GM12878 (cell line): ENCODE results near the gene CELSR1. TPM values are rescaled to one million over a fixed set of nuclear protein-coding genes. Genes with fewer than 3 reads are reported as not detected.

Source experiments
- ATAC-seq: fragments of 200-7000 bp; cut with Tn5 transposase; 3 replicates; pipeline ENCODE4 v1.9.1; 2020; ENCODE audit warnings: mild to moderate bottlenecking, moderate library complexity
- BruUV-seq: library from RNA; stranded (reverse); fragments of 400-500 nt; replicated peaks from 2 replicates; lab custom pipeline; 2021; lab: Mats Ljungman, UMichigan
- CTCF ChIA-PET: fragments of 300-600 bp; sonication (Branson Sonifier 250); formaldehyde crosslinking; extraction: SDS; loops from one replicate; lab custom pipeline; 2021; ENCODE audit warnings: inconsistent platforms; lab: Yijun Ruan, JAX
- POLR2A ChIA-PET: fragments of 350-600 bp; formaldehyde crosslinking; extraction: SDS; loops from one replicate; lab custom pipeline; 2021; ENCODE audit warnings: inconsistent platforms; lab: Charles Lee
- RAD21 ChIA-PET: fragments of 300-600 bp; sonication (Branson Sonifier 250); formaldehyde crosslinking; loops from one replicate; lab custom pipeline; 2023; ENCODE audit warnings: antibody characterized with exemption; ENCODE audit not compliant: unreplicated experiment; lab: Charles Lee
- SMC1A ChIA-PET: fragments of 300-600 bp; sonication (Branson Sonifier 250); formaldehyde crosslinking; loops from one replicate; lab custom pipeline; 2023; ENCODE audit not compliant: unreplicated experiment, uncharacterized antibody; lab: Charles Lee
- DNase-seq: peaks from one replicate; pipeline ENCODE4 v3.0.0-alpha.2; 2011; ENCODE audit warnings: low read depth, low spot score
- FAIRE-seq: peaks from 3 replicates; lab custom pipeline; 2011; peaks lifted over from hg19 to GRCh38; lab: Jason Lieb, UNC
- H2AFZ ChIP-seq: 2 replicates; pipeline ENCODE4 v1.6.0; 2011; ENCODE audit warnings: low read depth, low read length, control low read depth; ENCODE audit not compliant: control insufficient read depth
- H3K27ac ChIP-seq: 2 replicates; pipeline ENCODE4 v1.5.1; 2011; ENCODE audit warnings: control low read depth; ENCODE audit not compliant: control insufficient read depth, insufficient read depth
- H3K27me3 ChIP-seq, 2 experiments: replicated peaks in 1 of 2; 2 replicates each; pipeline versions ENCODE4 v1.6.0 to v1.6.1; 2011; ENCODE audit warnings: low read length in 1 of 2; ENCODE audit not compliant: control insufficient read depth in 2 of 2, insufficient read depth in 2 of 2
- H3K36me3 ChIP-seq, 2 experiments: 2 replicates each; pipeline ENCODE4 v1.5.1; 2011; ENCODE audit warnings: low read length in 1 of 2; ENCODE audit not compliant: control insufficient read depth in 2 of 2, insufficient read depth in 2 of 2
- H3K4me1 ChIP-seq: 2 replicates; pipeline ENCODE4 v1.6.1; 2011; ENCODE audit warnings: mild to moderate bottlenecking, low read length, moderate library complexity, mixed read lengths; ENCODE audit not compliant: control insufficient read depth, insufficient read depth
- H3K4me2 ChIP-seq: 2 replicates; pipeline ENCODE4 v1.6.0; 2011; ENCODE audit warnings: control low read depth; ENCODE audit not compliant: control insufficient read depth, insufficient read depth
- H3K4me3 ChIP-seq: fragments of 200-600 bp; sonication (generic); 2 replicates; pipeline ENCODE4 v1.5.1; 2016
- H3K79me2 ChIP-seq: 2 replicates; pipeline ENCODE4 v1.6.0; 2011; ENCODE audit warnings: low read length; ENCODE audit not compliant: control insufficient read depth, insufficient read depth
- H3K9ac ChIP-seq: 2 replicates; pipeline ENCODE4 v1.8.0; 2011; ENCODE audit warnings: low read length, control low read depth, mixed read lengths; ENCODE audit not compliant: control insufficient read depth, insufficient read depth
- H3K9me3 ChIP-seq: replicated peaks from 3 replicates; pipeline ENCODE4 v1.5.1; 2011; ENCODE audit warnings: mild to moderate bottlenecking, low read length; ENCODE audit not compliant: control insufficient read depth, insufficient read depth
- H4K20me1 ChIP-seq: 2 replicates; pipeline ENCODE4 v1.6.0; 2011; ENCODE audit not compliant: control insufficient read depth, insufficient read depth
- BCL11A ChIP-seq: IDR thresholded peaks from 2 replicates; pipeline ENCODE4 v1.6.1; 2011; ENCODE audit warnings: low read depth, low read length
- DPF2 ChIP-seq: fragments of 450-650 bp; IDR thresholded peaks from 2 replicates; pipeline ENCODE4 v1.6.1; 2017; ENCODE audit warnings: mild to moderate bottlenecking
- IKZF2 ChIP-seq, 2 experiments: fragments of 450-650 bp; IDR thresholded peaks; 2 replicates each; pipeline ENCODE4 v1.6.1; 2017; ENCODE audit warnings: mild to moderate bottlenecking in 2 of 2, moderate library complexity in 2 of 2
- JUND ChIP-seq: IDR thresholded peaks from 2 replicates; pipeline ENCODE4 v1.6.1; 2012; ENCODE audit warnings: low read depth, mild to moderate bottlenecking, low read length, improper control_type of control experiment, moderate library complexity
- MYC ChIP-seq: IDR thresholded peaks from 2 replicates; pipeline ENCODE4 v1.6.1; 2011; ENCODE audit warnings: mild to moderate bottlenecking, low read length, moderate library complexity, inconsistent platforms; ENCODE audit not compliant: insufficient read depth, insufficient replicate concordance, insufficient read length, severe bottlenecking
- ZNF207 ChIP-seq: fragments of 450-650 bp; IDR thresholded peaks from 2 replicates; pipeline ENCODE4 v1.6.1; 2014; ENCODE audit warnings: antibody characterized with exemption, mild to moderate bottlenecking, borderline replicate concordance
- WGBS: methylation state at CpG from one replicate; pipeline ENCODE4 v1.1.6; 2016; ENCODE audit warnings: low lambda C conversion rate; ENCODE audit not compliant: insufficient replicate concordance, insufficient coverage; ENCODE audit errors: missing lambda C conversion rate; 5-methylcytosine and 5-hydroxymethylcytosine counted together
- in situ Hi-C: fragments of 300-500 bp; cut with MboI; formaldehyde crosslinking; loops from 9 replicates; pipeline ENCODE4 v1.14.3; 2018; ENCODE audit warnings: mixed read lengths
- intact Hi-C: fragments of 100-400 bp; cut with micrococcal nuclease; formaldehyde crosslinking; loops from one replicate; pipeline ENCODE4 v1.14.2; 2022; ENCODE audit not compliant: unreplicated experiment
- polyA plus RNA-seq, 11 experiments: library from polyadenylated mRNA; depleted of rRNA in 4 of 11; unstranded in 6 of 11; stranded (reverse) in 5 of 11; fragments of >200 nt; fragmentation: Nextera tagmentation in 4 of 11; fragmentation: Illumina TruSeq in 1 of 11; extraction: Ambion mirVana in 4 of 11; extraction: Trizol in 1 of 11; gene quantifications; 1 replicate in 1 of 11; 2 replicates in 10 of 11; pipeline versions ENCODE4 v1.2.1 to v1.2.3, GENCODE V29; 2011 to 2016; ENCODE audit warnings: inconsistent platforms in 2 of 11, missing spikeins in 2 of 11, low read depth in 1 of 11
- total RNA-seq, 4 experiments: library from RNA; depleted of rRNA in 3 of 4; stranded (reverse); fragments of >200 nt in 3 of 4; fragmentation: Illumina TruSeq in 1 of 4; extraction: Trizol in 1 of 4; gene quantifications; 2 replicates each; pipeline versions ENCODE4 v1.2.1 to v1.2.3, GENCODE V29; 2013 to 2021
- TF ChIP-seq, protein P1 (sequence below): fragments of 450-650 bp; IDR thresholded peaks from 2 replicates; pipeline ENCODE4 v1.6.1; 2014; ENCODE audit warnings: mild to moderate bottlenecking
- TF ChIP-seq, protein P2 (sequence below): fragments of 150-350 bp; IDR thresholded peaks from 2 replicates; pipeline ENCODE4 v1.6.1; 2016; ENCODE audit warnings: low read depth, low read length

CELSR1 gene
- total and polyA plus RNA-seq, 10 of the 15 experiments (the other 5 are each of a cell fraction or from before 2014, with no cell fraction given) = 0.05 to 1.7 (median 0.35) TPM; not detected in 2

- FAIRE-seq = no peak
- RAD21 ChIA-PET = no interaction called here
- BruUV-seq = TSS peak; percentile 40
- peaks cover 31% of the 10 kb centered on the region for H3K79me2 ChIP-seq
- CTCF ChIA-PET = no interaction called here
- TF ChIP-seq, protein P1, sequence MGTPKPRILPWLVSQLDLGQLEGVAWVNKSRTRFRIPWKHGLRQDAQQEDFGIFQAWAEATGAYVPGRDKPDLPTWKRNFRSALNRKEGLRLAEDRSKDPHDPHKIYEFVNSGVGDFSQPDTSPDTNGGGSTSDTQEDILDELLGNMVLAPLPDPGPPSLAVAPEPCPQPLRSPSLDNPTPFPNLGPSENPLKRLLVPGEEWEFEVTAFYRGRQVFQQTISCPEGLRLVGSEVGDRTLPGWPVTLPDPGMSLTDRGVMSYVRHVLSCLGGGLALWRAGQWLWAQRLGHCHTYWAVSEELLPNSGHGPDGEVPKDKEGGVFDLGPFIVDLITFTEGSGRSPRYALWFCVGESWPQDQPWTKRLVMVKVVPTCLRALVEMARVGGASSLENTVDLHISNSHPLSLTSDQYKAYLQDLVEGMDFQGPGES = no peak
- TF ChIP-seq ZNF207 (no peak), DPF2 (no peak), IKZF2 (IDR thresholded peaks at IDR 0.05) (no peak), BCL11A (no peak), JUND (no peak), MYC (no peak)
- TF ChIP-seq, protein P2, sequence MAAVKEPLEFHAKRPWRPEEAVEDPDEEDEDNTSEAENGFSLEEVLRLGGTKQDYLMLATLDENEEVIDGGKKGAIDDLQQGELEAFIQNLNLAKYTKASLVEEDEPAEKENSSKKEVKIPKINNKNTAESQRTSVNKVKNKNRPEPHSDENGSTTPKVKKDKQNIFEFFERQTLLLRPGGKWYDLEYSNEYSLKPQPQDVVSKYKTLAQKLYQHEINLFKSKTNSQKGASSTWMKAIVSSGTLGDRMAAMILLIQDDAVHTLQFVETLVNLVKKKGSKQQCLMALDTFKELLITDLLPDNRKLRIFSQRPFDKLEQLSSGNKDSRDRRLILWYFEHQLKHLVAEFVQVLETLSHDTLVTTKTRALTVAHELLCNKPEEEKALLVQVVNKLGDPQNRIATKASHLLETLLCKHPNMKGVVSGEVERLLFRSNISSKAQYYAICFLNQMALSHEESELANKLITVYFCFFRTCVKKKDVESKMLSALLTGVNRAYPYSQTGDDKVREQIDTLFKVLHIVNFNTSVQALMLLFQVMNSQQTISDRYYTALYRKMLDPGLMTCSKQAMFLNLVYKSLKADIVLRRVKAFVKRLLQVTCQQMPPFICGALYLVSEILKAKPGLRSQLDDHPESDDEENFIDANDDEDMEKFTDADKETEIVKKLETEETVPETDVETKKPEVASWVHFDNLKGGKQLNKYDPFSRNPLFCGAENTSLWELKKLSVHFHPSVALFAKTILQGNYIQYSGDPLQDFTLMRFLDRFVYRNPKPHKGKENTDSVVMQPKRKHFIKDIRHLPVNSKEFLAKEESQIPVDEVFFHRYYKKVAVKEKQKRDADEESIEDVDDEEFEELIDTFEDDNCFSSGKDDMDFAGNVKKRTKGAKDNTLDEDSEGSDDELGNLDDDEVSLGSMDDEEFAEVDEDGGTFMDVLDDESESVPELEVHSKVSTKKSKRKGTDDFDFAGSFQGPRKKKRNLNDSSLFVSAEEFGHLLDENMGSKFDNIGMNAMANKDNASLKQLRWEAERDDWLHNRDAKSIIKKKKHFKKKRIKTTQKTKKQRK = no peak
- TF ChIP-seq, all 136 proteins: peak for 0
- ChIA-PET POLR2A (no interaction called here), SMC1A (interaction anchor here (1.0 kb wide), 1 partner anchor 11 kb away, joined by 3 read pairs; no protein-coding TSS in a partner anchor)
- Histone ChIP-seq H4K20me1 (no peaks in the 10 kb centered on the region), H3K36me3 (peaks cover 8 to 35% of the 10 kb centered on the region in 2 experiments), H3K4me3 (no peak overlapping the region), H3K27ac (no peak overlapping the region), H3K27me3 (no peaks in the 10 kb centered on the region), H3K9ac (no peak overlapping the region), H3K4me2 (no peak overlapping the region), H2AFZ (no peak overlapping the region), H3K4me1 (peaks cover 7% of the 10 kb centered on the region; the same call in 1 of the 2 replicates), H3K9me3 (no peaks in the 10 kb centered on the region)
- WGBS = 99% methylated on average over 8 of the region's 8 CpGs
- intact Hi-C loops = no loop called here
- no peak for DNase-seq
- in situ Hi-C loops = no loop called here
- ATAC-seq = no peak
Observed at GRCh38 chr22:46338636-46339035, 198.8 kb downstream of the CELSR1 start.
